Epithelial cell of esophagus (primary cell): ENCODE measurements around the gene CPA3.

Experiments used
- DNase-seq: peaks from one replicate; pipeline ENCODE4 v3.0.0; 2010; ENCODE audit warnings: low read depth
- H3K4me3 ChIP-seq: 2 replicates; pipeline ENCODE4 v1.5.1; 2011; ENCODE audit warnings: mild to moderate bottlenecking, low read length, control low read depth
- TF ChIP-seq, protein P1 (sequence below): IDR thresholded peaks from 2 replicates; pipeline ENCODE4 v1.5.1; 2011; ENCODE audit warnings: low read depth, mild to moderate bottlenecking, low read length, control low read depth, inconsistent platforms; ENCODE audit not compliant: insufficient read depth; ENCODE audit errors: missing control alignments

CPA3 gene

DNA sequence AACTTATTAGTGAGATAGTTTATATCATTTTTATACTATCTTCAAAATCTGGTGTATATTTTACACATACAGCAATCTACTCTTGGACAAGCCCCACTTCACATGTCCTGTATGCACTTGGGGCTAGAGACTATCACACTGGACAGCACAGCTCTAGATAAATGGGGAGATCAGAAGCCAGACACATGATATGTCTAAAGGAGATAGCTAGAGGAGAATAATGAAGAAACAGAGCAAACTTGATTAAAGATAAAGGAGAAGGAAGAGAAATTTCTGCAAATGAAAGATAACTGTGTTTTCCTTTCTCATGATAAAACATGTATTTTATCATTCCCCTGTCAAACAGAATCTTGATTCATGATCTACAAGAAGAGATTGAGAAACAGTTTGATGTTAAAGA lies 13.0 kb downstream of the CPA3 start:
- no peak for DNase-seq
- no peak overlapping the region for H3K4me3 ChIP-seq
- TF ChIP-seq, protein P1, sequence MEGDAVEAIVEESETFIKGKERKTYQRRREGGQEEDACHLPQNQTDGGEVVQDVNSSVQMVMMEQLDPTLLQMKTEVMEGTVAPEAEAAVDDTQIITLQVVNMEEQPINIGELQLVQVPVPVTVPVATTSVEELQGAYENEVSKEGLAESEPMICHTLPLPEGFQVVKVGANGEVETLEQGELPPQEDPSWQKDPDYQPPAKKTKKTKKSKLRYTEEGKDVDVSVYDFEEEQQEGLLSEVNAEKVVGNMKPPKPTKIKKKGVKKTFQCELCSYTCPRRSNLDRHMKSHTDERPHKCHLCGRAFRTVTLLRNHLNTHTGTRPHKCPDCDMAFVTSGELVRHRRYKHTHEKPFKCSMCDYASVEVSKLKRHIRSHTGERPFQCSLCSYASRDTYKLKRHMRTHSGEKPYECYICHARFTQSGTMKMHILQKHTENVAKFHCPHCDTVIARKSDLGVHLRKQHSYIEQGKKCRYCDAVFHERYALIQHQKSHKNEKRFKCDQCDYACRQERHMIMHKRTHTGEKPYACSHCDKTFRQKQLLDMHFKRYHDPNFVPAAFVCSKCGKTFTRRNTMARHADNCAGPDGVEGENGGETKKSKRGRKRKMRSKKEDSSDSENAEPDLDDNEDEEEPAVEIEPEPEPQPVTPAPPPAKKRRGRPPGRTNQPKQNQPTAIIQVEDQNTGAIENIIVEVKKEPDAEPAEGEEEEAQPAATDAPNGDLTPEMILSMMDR = no peak

DNA sequence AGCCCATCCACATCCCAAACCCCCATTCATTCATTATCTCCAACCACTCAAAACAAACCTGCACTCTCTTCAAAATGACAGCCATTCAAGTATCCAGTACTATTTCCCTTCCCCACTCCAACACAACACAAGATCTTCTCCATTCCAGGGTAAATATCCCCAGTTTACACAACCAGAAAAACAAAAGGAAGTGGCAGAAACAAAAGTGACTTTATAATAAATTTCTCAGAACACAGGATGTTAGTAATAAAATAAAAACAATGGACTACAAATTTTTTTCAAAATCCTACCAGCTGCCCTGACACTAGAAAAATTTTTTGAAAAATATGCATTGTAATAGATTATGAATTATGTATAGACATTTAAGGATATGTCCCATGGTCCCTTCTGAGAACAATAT lies 14.2 kb downstream of the CPA3 start:
- no peak for DNase-seq
- TF ChIP-seq, protein P1 = no peak
- no peak overlapping the region for H3K4me3 ChIP-seq

DNA sequence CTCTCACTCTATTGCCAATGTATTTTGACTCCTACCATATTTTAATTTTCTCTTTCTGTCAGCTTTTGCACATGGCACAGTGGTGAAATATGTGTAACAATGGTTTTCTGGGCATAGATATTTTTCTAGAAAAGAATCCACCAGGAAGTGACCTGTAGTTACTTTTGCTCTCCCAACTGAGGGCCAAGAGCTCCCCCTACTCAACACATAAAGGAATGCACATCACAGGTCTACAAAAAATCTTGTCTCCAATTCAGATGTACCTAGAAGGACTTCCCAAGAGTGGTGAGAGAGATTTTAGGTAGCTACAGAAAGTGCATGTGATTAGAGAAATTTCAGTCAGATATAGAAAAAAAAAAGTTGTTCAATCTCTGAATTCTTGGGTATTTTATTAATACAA lies 15.6 kb downstream of the CPA3 start:
- H3K4me3 ChIP-seq = no peak overlapping the region
- DNase-seq = no peak
- TF ChIP-seq, protein P1 = no peak

DNA sequence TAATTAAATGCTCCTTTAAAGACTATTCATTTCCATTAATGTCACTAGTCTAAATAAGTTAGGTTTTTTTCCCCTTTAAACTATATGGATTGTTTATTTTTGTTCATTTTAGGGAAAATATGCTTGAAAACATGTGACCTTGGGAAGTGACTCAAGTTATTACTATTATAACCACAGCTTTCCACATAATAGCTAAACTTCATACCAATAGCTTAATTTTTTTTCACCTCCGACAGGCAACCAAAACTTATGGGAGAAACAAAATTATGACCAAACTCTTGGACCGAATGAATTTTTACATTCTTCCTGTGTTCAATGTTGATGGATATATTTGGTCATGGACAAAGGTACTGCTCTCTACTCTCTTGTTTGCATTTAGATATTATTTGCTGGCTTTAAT lies 16.2 kb downstream of the CPA3 start:
- no peak for DNase-seq
- H3K4me3 ChIP-seq = no peak overlapping the region

DNA sequence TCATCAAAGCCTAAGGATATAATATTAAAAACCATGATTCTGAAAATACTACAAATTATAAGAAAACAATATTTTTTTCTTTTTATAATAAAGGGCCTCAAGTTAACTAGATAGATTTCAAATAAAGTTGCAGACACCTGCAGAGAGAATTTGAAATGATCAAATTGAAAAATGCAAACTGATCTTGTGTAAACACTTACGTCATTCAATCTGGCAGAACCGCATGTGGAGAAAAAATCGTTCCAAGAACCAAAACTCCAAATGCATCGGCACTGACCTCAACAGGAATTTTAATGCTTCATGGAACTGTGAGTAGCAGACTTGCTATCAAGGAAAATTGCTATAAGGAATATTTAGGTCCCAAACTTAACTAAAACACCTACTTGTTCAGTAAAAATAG lies 17.2 kb downstream of the CPA3 start:
- H3K4me3 ChIP-seq = no peak overlapping the region
- TF ChIP-seq, protein P1 = no peak
- DNase-seq = peak; percentile 9

More for the DNA sequence above, 16.2 kb downstream of the CPA3 start:
- TF ChIP-seq, protein P1 = no peak

DNA sequence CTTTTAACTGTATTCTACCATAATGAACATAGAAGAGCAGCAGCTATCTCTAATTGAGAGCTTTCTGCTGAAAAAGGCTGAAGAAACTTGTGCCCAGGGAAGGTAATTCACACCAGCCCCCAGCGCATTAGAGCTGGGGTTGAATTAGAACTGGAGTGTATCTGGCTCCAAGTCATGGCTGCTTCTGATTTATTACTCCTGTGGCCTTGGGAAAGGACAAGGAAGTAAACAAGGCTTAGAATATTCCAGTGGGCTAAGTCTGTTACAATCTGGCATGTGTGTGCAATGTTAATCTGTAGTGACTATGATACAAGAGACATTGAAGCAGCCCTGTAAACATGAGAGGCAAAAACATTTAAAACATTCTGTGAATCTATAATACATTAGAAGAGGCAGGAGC lies 18.1 kb downstream of the CPA3 start:
- H3K4me3 ChIP-seq = no peak overlapping the region
- TF ChIP-seq, protein P1 = no peak
- DNase-seq = no peak

DNA sequence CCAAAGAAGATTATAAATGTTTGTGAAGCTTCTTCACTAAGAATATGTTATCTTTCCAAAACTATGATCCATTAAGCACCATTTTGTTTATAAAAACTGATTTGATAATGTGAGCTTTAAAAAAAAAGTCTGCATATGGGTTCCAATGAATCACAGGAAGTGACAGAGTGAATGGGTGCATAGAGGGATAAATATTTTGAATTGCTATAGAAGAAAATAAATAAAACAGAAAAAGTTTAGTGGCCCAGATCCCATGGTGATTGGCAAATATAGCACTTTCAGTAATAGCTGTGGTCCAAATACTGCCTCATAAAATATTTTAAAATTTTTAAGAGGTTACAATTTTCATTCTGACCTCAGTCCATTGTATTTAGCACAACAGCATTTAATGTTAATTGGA lies 19.2 kb downstream of the CPA3 start:
- TF ChIP-seq, protein P1 = no peak
- no peak overlapping the region for H3K4me3 ChIP-seq
- DNase-seq = no peak
